Hematopoietic multipotent progenitor cell treated with erythropoietin and hydrocortisone succinate and interleukin-3 and kit ligand, for 6 days (in vitro differentiated cells): ENCODE data around the gene HYCC2.
A peak's percentile ranks its signal among the peaks of the same experiment; 100 is the strongest.
"Not testable (repeated sequence)": the region's sequence is repeated elsewhere in the genome, so short reads cannot be mapped to it uniquely, and the experiment has no call there.

ENCODE experiments used
- DNase-seq: peaks from one replicate; pipeline ENCODE4 v3.0.0-alpha.2; 2015

The HYCC2 gene

GRCh38 chr2:201070948-201071478 lies 458 bp downstream of the HYCC2 start:
- DNase-seq = peak; percentile 62

GRCh38 chr2:201064797-201065329 lies 6.6 kb downstream of the HYCC2 start:
- no peak for DNase-seq

DNA sequence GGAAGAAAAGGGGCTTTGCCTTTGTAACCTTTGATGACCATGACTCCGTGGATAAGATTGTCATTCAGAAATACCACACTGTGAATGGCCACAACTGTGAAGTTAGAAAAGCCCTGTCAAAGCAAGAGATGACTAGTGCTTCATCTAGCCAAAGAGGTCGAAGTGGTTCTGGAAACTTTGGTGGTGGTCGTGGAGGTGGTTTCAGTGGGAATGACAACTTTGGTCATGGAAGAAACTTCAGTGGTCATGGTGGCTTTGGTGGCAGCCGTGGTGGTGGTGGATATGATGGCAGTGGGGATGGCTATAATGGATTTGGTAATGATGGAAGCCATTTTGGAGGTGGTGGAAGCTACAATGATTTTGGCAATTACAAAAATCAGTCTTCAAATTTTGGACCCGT lies 8.0 kb downstream of the HYCC2 start:
- DNase-seq = not testable (repeated sequence)

DNA sequence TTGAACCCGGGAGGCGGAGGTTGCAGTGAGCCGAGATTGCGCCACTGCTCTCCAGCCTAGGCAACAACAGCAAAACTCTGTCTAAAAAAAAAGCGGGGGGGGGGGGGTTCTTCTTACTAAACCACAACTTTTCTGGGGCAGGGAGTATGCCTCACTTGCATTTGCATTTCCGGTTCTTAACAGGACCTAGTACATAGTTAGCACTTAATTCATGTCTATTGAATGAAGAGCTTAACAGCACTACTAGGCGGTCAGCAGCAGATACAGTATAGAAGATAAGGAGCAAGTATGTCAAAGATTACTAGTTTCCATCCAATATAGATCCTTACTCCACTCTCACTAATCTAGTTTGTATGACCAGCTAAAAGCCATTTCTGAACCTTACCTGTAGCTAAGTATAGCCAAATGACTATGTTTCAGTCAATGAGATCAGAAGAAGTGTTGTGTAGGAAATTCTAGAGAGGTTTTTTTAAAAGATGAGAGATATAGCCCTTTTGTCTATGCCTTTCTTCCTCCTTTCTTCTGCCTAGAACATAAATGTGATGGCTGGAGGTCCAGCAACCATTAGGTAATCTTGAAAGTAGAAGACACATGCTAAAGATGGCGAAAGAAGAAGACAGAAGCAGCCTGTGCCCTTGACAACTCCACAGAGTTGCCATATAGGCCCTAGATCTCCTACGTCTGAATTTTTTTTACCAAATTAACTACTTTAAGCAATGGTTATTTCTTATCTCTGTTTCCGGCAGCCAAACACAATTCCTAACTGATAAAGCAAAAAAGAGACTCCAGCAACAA lies 11.3 kb downstream of the HYCC2 start:
- DNase-seq = peak; percentile 67

DNA sequence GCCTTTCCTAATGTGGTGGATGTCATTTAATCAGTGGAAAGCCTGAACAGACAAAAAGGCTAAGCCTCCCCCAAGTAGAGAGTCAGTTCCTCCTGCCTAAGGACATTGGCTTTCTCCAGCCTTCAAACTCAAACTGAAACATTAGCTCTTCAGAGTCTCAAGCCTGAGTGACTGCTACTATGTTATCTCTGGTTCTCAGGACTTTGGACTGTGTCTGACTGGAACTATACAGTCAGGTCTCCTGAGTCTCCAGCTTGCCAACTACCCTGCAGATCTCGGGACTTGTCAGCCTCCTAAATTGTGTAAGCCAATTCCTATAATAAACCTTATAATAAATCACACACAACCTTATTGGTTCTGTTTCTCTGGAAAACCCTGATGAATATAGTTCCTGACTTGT lies 12.6 kb downstream of the HYCC2 start:
- DNase-seq = peak; percentile 72

DNA sequence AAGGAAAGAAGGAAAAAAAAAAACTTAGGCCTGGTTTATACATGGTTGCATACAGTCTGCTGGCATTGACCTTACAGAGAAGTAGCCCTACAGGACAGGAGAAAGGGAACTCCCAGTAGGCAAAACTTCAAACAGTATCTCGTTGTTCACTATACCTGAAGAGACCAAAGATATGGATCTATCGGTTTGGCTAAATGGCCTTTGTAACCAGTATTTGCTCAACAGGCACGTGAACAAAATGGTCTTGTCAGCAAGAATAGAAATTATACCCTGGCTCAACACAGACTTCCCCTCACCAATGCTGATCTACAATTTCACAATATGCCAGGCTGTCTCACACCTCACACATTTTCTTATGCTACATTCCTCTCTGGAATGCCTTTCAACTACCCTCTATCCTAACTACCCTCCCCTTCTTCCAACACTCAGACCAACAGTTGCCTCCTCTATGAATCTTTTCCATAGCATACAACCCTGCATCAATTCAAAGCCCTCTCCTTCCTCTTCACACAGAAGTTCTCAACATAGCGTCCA lies 13.7 kb downstream of the HYCC2 start:
- no peak for DNase-seq

- DNase-seq = peak; percentile 7
These were observed 14.4 kb downstream of the HYCC2 start for GRCh38 chr2:201057087-201057521.

- no peak for DNase-seq
These were observed 22.0 kb downstream of the HYCC2 start for GRCh38 chr2:201049455-201049854.

DNA sequence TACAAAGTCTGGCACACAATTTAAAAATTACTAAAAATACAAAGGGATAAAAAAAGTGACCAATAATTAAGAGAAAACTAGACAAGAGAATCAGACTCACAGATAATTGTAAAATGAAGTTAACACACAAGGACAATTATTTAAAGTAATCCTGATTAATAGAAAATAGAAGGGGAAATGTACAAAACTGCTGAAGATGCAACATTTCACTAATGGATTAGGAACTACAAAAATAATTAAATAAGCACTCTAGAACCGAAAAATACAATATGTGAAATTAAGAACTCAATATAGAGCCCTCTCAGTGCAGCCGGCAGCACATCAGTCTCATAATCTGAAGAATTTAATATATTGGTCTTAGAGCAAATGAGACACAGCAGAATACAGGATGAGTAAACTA lies 24.6 kb downstream of the HYCC2 start:
- DNase-seq = no peak

GRCh38 chr2:201043050-201043449 lies 28.4 kb downstream of the HYCC2 start:
- DNase-seq = not testable (repeated sequence)

DNA sequence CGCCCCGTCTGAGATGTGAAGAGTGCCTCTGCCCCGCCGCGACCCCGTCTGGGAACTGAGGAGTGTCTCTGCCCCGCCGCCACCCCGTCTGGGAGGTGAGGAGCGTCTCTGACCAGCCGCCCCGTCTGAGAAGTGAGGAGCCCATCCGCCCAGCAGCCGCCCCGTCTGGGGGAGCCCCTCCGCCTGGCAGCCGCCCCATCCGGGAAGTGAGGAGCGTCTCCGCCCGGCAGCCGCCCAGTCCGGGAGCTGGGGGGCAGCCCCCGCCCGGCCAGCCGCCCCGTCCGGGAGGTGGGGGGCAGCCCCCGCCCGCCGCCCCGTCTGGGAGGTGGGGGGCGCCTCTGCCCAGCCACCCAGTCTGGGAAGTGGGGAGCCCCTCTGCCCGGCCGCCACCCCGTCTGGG lies 29.0 kb downstream of the HYCC2 start:
- not testable (repeated sequence) for DNase-seq

DNA sequence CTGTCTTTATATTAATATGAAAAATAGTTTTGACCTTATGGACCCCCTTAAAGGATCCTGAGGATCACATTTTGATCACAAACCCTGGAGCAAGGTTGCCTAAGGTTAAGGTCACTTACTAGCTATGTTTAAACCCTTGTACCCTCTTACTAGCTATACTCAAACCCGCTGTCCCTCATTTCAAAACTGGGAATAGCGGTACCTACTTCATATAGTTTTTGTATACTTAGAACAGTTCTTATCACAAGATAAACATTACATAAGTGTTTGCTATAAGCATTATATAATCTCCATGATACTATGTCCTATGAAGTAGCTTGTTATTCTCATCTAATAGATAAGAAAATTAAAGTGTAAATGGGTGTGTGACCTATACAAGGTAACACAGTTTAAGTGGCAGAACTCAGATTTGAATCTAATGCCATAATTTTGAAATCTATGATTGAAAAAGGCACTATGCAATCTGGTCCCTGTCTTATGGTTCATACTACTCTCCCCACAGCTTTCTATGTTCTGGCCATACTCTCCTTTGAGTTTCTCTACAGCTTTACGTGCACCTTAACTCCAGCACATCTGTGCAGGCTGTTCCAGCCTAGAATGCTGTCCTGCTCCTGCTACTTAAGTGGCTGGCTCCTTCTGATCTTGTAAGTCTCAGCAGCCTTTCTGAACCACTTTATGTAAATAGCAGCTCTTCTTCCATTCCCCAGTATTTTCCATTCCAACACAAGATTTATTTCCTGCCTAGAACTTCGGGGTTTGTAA lies 30.4 kb downstream of the HYCC2 start:
- DNase-seq = no peak

DNA sequence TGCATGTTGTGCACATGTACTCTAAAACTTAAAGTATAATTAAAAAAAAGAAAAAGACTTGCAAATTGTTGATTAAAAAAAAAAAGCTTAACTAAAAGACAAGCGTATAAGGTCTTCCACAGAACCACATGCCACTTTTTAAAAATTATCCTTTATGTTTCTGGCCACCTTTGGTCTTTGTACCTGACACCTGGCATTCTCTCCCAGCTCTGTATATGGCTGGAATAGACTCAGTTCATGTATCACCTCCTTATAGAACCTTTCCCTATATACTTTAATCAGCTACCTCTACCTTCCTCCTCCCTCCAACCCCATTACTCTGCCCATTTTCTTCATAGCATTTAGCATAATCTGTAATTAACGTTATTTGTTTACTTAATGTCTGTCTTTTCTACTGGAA lies 32.6 kb downstream of the HYCC2 start:
- DNase-seq = no peak

DNA sequence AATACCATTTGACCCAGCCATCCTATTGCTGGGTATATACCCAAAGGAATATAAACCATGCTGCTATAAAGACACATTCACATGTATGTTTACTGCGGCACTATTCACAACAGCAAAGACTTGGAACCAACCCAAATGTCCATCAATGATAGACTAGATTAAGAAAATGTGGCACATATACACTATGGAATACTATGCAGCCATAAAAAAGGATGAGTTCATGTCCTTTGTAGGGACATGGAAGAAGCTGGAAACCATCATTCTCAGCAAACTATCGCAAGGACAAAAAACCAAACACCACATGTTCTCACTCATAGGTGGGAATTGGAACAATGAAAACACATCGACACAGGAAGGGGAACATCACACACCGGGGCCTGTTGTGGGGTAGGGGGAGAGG lies 33.1 kb downstream of the HYCC2 start:
- not testable (repeated sequence) for DNase-seq

DNA sequence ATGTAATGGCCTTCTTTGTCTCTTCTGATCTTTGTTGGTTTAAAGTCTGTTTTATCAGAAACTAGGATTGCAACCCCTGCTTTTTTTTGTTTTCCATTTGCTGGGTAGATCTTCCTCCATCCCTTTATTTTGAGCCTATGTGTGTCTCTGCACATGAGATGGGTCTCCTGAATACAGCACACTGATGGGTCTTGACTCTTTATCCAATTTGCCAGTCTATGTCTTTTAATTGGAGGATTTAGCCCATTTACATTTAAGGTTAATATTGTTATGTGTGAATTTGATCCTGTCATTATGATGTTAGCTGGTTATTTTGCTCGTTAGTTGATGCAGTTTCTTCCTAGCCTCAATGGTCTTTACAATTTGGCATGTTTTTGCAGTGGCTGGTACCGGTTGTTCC lies 37.1 kb downstream of the HYCC2 start:
- not testable (repeated sequence) for DNase-seq

DNA sequence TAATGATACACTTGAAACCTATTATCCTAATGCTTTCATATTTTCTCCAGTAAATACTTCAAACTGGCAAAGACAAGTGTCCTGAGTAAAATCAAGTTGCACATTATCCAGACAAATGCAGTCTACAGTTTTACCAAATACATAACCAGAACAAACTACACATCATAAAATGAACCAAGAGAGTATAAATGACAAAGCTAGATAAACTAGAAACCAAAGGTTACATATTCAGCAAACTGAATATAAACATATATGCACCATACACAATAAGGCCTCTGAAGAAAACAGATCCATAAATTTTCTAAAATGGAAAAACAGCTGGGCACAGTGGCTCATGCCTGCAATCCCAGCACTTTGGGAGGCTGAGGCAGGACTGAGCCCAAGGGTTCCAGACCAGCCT lies 47.0 kb downstream of the HYCC2 start:
- no peak for DNase-seq

DNA sequence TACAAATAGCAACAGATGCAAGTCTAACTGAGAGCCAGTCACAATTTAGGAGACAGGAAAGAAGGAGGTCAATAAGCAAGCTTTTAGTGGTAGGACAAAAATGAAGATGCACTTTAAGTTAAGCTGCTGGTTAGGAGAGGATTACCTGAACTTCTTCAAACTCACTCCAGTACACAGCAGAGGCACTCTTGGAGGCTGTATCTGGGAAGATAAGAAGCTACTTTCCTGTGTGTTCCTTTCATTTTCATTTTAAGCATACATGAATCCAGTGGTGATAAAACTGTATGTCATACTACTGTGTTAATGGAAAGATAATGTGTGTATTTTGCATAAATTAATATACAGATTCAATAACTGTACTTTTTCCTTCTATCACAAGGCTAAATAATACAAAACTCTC lies 49.6 kb downstream of the HYCC2 start:
- peak; percentile 72 for DNase-seq
